ENCODE data around the gene CHTF8. TPM values are rescaled to one million over a fixed set of nuclear protein-coding genes. Genes with fewer than 3 reads are reported as not detected.
A peak's percentile ranks its signal among the peaks of the same experiment; 100 is the strongest.
"Not testable (repeated sequence)": the region's sequence is repeated elsewhere in the genome, so short reads cannot be mapped to it uniquely, and the experiment has no call there.

CHTF8 gene, protein sequence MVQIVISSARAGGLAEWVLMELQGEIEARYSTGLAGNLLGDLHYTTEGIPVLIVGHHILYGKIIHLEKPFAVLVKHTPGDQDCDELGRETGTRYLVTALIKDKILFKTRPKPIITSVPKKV
- 55.1 and 70.6 TPM in 2 replicates for total RNA-seq (2014; rRNA removed; shearing (Covaris generic))

GRCh38 chr16:69132424-69133252 is at the start of gene CHTF8, which contains the start of gene UTP4:
Gene CHTF8 (minus strand): TSS chr16:69132588. CDS start chr16:69121458, 11,130 bp downstream.
Gene UTP4 (plus strand): TSS chr16:69132649. CDS start chr16:69133460, 811 bp downstream.
- peak; percentile 75 for DNase-seq (ENCODE audit: low spot score)

- no peak for DNase-seq (ENCODE audit: low spot score)
Measured at GRCh38 chr16:69180011-69180338, 47.6 kb upstream of the CHTF8 start.

DNA sequence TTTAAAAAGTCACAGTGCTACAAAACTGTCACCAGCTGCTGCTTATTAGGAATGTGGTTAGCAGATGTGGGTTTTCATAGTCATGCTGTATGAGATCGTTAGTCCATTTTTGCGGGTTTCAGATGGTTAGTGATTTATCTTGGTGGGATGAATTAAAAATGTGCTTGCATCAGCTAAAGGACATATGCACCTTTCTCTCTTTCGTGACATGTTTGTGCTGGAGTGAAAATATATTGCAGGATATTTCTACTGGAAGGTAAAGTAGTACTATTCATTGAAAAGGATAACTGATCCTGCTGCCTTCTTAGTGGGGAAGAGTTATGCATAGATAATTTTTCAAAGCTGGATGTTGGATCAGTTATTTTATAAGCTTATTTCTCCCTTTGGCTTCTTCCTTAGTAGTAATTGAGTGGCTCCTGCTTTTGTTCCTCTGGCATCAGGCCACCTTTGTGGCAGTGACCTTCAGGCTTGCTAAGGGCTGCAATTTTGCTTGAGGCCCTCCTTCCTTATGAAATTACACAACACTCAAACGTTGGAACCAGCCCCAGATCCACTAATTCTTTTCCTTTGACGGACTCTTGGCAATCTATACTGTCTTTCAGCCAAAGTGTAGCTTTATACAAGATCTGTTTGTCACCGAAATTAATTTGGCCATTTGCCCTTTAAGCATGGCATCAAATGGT is 47.1 kb upstream of the CHTF8 start:
- DNase-seq (ENCODE audit: low spot score), result no peak

- no peak for DNase-seq (ENCODE audit: low spot score)
Measured at GRCh38 chr16:69176033-69176800, 43.8 kb upstream of the CHTF8 start.

GRCh38 chr16:69171325-69172084 is 39.1 kb upstream of the CHTF8 start:
- DNase-seq (ENCODE audit: low spot score), result no peak

- no peak for DNase-seq (ENCODE audit: low spot score)
Measured at GRCh38 chr16:69169607-69170352, 37.4 kb upstream of the CHTF8 start.

DNA sequence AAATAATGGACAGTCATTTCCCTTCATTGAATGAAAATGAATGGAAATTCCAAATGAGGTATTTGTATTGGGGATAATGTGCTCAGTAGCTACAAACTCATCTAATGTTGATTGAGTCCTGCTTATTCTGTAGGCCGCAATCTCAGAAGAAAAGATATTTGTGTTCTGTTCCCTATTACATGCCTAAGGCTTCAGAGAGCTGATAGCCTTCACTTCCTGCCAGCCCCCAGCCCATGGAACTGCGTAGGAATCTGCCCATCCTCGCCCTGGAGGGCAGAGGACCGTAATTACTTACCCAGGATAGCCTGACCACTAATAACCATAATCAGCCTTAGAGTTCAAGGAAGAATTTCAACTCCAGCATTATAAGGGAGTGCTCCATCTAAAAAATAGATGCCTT is 36.7 kb upstream of the CHTF8 start:
- no peak for DNase-seq (ENCODE audit: low spot score)

DNA sequence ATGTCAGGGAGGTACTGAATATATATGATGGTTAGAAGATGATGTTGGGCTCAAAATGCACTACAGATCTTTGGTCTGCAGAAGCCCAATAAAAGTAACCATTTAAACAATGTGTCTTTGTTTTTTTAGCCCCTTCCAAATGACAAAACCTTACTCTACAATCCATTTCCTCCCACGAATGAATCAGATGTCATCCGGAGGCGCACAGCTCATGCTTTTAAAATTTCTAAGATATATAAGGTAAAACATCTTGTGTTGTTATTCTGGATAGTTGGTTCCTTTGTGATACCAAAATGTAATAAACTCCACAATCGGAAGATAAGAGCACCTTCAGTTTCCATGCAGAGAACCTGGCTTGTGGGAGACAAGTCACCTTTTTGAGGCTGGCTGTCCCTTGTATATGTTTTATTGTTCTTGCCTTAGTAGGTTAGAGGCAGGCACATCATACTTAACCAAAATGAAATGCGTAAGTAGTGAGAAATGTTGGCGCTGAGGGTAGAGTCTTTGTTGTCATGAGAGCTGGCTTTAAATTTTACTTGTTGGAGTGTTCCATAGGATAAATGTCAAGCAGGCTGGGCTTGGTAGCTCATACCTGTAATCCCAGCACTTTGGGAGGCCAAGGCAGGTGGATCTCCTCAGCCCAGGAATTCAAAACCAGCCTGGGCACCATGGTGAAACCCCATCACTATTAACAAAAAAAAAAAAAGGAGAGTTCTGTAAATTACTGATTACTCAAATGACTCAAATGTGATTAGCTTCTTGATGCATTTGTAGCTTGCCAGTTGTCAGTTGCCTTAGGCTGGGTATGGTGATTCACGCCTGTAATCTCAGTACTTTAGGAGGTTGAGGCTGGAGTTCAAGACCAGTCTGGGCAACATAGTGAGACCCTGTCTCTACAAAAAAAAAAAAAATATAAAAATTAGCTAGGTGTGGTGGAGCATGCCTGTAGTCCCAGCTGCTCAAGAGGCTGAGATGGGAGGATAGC is 34.9 kb upstream of the CHTF8 start:
- no peak for DNase-seq (ENCODE audit: low spot score)

DNA sequence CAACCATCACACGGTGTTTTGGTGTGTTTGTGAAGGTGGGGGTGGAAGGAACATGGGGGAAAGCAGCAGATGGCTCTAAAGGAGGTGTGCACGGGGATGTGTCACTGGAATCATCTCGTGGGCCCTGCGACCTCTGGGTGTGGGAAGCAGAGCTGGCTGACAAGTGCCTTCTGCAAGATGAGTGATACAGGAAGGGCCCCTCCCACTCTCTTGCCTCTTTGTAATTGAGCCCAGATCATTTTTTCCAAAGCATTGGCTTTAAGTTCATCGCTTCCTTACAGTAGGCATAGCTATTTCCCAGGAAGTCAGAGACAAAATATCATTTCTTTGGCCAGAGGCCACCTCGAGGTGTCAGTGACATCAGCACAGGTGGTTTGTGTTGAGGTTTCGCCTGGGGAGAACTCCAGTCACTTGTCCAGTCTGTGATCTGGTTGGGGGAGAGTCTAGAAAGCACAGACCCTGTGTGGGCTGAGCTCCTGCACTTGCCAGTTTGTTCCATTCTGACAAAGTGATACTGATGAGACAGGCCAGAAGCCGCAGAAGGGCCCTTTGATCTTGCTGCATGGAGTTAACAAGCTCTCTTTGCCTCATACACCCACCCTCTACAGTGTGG is 33.9 kb upstream of the CHTF8 start:
- no peak for DNase-seq (ENCODE audit: low spot score)

GRCh38 chr16:69165584-69165983 is 33.2 kb upstream of the CHTF8 start:
- no peak for DNase-seq (ENCODE audit: low spot score)

DNA sequence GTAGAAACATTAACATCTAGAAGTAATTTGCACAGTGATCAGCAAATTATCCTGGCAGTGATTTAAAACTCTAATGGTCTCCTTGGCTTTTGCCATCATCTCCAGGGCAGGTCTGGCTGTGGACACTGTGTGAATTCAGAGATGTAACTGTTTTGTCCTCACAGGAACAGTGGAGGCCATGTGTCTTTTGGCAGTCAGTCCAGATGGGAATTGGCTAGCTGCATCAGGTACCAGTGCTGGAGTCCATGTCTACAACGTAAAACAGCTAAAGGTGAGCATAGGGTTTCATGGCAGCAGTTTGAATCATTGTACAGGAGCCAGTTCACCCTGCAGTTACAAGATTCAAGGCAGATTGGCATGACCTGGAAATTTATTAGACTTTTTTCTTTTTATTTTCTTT is 27.8 kb upstream of the CHTF8 start:
- DNase-seq (ENCODE audit: low spot score), result no peak

DNA sequence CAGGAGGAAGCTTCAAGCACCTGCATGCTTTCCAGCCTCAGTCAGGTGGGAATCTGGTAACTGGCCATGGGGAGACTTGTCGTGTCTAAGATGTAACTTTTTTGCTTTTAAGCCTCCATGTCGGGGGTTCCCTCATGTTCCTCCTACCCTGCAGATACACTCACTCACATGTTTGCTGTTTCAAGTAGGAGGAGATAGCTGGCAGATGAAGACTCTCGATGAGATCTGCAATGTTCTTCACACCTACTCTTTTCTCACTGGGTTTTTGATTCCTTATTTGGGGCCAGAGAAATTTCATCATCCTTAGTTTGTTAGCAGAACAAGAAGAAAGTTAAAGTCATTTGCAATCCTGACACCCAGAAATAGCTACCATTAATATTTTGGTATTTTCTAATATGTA is 24.8 kb upstream of the CHTF8 start:
- DNase-seq (ENCODE audit: low spot score), result no peak

- peak; percentile 82 for DNase-seq (ENCODE audit: low spot score)
Measured at GRCh38 chr16:69150146-69150865, 17.9 kb upstream of the CHTF8 start.

DNA sequence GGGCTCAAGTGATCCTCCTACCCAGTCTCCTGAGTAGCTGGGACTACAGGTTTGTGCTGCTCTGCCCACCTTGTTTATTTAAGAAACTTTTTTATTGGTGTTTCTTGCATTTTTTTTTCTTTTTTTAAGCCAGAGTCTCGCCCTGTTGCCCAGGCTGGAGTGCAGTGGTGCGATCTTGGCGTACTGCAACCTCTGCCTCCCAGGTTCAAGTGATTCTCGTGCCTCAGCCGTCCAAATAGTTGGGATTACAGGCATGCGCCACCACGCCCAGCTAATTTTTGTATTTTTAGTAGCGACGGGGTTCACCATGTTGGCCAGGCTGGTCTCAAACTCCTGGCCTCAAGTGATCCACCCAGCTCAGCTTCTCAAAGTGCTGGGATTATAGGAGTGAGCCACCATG is 17.2 kb upstream of the CHTF8 start:
- not testable (repeated sequence) for DNase-seq (ENCODE audit: low spot score)

DNA sequence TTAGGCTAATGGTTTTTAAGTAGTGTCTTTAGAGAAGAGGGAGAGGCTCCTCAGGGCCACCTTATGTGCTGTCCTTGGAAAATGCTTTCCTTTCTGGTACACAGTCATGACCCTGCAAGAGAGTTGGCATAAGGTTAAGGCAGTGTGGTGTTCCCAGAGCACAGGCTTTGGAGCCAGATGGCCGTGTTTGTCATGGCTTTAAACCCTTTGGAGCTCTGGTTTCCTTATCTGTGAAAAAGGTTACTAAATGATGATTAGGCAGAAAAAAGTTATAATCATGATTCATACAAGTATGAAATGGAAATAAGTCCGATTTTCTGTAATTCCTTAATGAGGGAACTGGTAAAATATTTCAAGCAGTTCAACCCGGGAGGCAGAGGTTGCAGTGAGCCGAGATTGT is 13.3 kb upstream of the CHTF8 start:
- DNase-seq (ENCODE audit: low spot score), result no peak

DNA sequence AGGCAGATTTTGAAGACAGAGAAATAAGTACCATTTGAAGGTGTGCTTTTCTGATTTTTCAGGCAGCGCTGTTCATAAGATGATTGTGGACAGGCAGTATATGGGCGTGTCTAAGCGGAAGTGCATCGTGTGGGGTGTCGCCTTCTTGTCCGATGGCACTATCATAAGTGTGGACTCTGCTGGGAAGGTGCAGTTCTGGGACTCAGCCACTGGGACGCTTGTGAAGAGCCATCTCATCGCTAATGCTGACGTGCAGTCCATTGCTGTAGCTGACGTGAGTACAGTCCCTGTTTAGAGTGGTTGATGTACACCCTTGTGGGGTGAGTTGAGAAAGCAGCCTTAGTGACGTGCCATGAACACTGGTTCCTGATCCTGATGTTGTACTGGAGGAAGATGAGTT is 10.7 kb upstream of the CHTF8 start:
- DNase-seq (ENCODE audit: low spot score), result peak; percentile 25

GRCh38 chr16:69141936-69142335 is 9.5 kb upstream of the CHTF8 start:
- DNase-seq (ENCODE audit: low spot score), result no peak

DNA sequence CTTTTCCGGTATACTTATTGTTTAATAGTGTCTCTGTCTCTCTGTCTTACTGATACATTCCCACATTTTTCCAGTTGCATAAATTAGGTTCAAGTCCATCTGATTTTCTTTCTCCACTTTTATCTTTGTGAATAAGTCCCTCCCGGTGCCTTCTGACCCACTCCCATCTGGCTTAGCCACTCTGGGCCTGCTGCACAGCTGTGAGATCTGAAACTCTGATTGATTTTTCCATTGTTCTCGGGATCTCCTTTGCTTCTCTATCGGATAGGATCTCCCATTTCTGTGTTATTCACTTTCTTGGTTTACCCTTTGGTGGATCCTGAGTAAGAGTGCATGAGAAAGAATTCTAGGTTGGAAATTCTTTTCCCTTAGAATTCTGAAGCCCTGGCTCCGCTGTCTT is 8.6 kb upstream of the CHTF8 start:
- DNase-seq (ENCODE audit: low spot score), result no peak
